SU-DHL-6 (cell line): ENCODE data around the gene CEP70.

ENCODE experiments used
- EZH2phosphoT487 ChIP-seq: fragments of 200-600 bp; sonication (generic), shearing (Covaris generic); conservative IDR thresholded peaks from 2 replicates; pipeline ENCODE4 v1.6.1; 2018; ENCODE audit warnings: mild to moderate bottlenecking, antibody characterized with exemption, low read length, moderate library complexity, mixed read lengths
- TF ChIP-seq, protein P1 (sequence below): fragments of 200-600 bp; sonication (generic); IDR thresholded peaks from one replicate; pipeline ENCODE4 v1.5.1; 2017; ENCODE audit warnings: antibody characterized with exemption, mild to moderate bottlenecking, low read length, moderate library complexity; ENCODE audit not compliant: insufficient read depth, poor library complexity, severe bottlenecking

DNA sequence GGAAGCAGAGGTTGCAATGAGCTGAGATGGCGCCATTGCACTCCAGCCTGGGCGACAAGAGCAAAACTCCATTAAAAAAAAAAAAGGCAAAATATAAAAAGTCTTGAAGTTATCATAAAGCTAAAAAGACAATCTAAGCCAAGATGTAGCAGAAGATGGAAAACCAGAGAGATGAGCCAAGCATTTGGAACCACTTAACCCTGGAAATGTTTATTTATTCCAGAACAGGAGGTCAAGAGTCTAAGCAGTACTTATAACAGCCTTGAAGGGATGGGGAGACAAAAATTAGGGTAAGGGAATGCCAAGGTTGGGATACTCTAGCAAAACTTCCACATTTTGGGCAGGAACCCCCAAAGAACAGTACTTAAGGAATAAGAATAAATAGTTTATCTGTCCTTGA lies 44.6 kb upstream of the CEP70 start:
- TF ChIP-seq, protein P1, sequence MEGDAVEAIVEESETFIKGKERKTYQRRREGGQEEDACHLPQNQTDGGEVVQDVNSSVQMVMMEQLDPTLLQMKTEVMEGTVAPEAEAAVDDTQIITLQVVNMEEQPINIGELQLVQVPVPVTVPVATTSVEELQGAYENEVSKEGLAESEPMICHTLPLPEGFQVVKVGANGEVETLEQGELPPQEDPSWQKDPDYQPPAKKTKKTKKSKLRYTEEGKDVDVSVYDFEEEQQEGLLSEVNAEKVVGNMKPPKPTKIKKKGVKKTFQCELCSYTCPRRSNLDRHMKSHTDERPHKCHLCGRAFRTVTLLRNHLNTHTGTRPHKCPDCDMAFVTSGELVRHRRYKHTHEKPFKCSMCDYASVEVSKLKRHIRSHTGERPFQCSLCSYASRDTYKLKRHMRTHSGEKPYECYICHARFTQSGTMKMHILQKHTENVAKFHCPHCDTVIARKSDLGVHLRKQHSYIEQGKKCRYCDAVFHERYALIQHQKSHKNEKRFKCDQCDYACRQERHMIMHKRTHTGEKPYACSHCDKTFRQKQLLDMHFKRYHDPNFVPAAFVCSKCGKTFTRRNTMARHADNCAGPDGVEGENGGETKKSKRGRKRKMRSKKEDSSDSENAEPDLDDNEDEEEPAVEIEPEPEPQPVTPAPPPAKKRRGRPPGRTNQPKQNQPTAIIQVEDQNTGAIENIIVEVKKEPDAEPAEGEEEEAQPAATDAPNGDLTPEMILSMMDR, result no peak
- TF ChIP-seq EZH2phosphoT487, result no peak
